ENCODE data around the gene ZNF487.
A peak's percentile ranks its signal among the peaks of the same experiment; 100 is the strongest.

Gene ZNF487

DNA sequence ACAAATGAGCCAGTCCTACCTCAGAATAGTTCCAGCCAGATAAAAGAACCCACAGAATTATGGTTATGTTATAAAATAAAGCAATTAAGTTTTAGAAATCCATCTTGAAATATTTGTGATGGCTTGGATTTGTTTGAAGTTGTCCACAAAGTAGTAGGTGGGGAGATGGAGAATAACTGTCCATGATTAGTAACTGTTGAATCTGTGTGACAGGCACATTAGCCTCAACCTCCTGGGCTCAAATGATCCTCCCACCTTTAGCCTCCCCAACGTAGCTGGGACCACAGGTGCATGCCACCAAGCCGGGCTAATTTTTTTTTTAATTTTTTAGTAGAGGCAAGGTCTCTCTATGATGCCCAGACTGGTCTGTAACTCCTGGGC, 38.0 kb upstream of the ZNF487 start:
- peaks cover 14% of the 10 kb centered on the region; the same call in 1 of the 2 replicates for H3K36me3 ChIP-seq (ENCODE audit: insufficient read depth)
- TF ChIP-seq, protein P1, sequence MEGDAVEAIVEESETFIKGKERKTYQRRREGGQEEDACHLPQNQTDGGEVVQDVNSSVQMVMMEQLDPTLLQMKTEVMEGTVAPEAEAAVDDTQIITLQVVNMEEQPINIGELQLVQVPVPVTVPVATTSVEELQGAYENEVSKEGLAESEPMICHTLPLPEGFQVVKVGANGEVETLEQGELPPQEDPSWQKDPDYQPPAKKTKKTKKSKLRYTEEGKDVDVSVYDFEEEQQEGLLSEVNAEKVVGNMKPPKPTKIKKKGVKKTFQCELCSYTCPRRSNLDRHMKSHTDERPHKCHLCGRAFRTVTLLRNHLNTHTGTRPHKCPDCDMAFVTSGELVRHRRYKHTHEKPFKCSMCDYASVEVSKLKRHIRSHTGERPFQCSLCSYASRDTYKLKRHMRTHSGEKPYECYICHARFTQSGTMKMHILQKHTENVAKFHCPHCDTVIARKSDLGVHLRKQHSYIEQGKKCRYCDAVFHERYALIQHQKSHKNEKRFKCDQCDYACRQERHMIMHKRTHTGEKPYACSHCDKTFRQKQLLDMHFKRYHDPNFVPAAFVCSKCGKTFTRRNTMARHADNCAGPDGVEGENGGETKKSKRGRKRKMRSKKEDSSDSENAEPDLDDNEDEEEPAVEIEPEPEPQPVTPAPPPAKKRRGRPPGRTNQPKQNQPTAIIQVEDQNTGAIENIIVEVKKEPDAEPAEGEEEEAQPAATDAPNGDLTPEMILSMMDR (conservative IDR thresholded peaks at IDR 0.05; ENCODE audit: low read depth, low read length): no peak
- H2AFZ ChIP-seq (ENCODE audit: low read depth): no peak overlapping the region
- H3K27ac ChIP-seq: peak overlapping the region; percentile 65; the same call in 1 of the 2 replicates
- H4K20me1 ChIP-seq (ENCODE audit: insufficient read depth): peaks cover 40% of the 10 kb centered on the region
- H3K9ac ChIP-seq: peak overlapping the region; percentile 60; the same call in 1 of the 2 replicates
- H3K27me3 ChIP-seq (ENCODE audit: insufficient read depth, low read depth): no peaks in the 10 kb centered on the region
- peaks cover 96% of the 10 kb centered on the region for H3K79me2 ChIP-seq (ENCODE audit: insufficient read depth, low read depth)
- no peak overlapping the region for H3K4me3 ChIP-seq (IDR thresholded peaks at IDR 0.05; ENCODE audit: insufficient read depth, low read depth, low read length)
- peak overlapping the region; percentile 17 for H3K4me2 ChIP-seq
- H3K4me1 ChIP-seq (ENCODE audit: low read depth, poor library complexity, severe bottlenecking): peaks cover 28% of the 10 kb centered on the region

- H3K4me3 ChIP-seq (IDR thresholded peaks at IDR 0.05; ENCODE audit: insufficient read depth, low read depth, low read length): no peak overlapping the region
- no peak overlapping the region for H2AFZ ChIP-seq (ENCODE audit: low read depth)
- peaks cover 96% of the 10 kb centered on the region for H3K79me2 ChIP-seq (ENCODE audit: insufficient read depth, low read depth)
- H3K36me3 ChIP-seq (ENCODE audit: insufficient read depth): peaks cover 7% of the 10 kb centered on the region; the same call in 1 of the 2 replicates
- H4K20me1 ChIP-seq (ENCODE audit: insufficient read depth): peaks cover 40% of the 10 kb centered on the region
- H3K9ac ChIP-seq: no peak overlapping the region
- no peaks in the 10 kb centered on the region for H3K27me3 ChIP-seq (ENCODE audit: insufficient read depth, low read depth)
- peaks cover 35% of the 10 kb centered on the region for H3K4me1 ChIP-seq (ENCODE audit: low read depth, poor library complexity, severe bottlenecking)
- peak overlapping the region; percentile 3; the same call in 1 of the 2 replicates for H3K27ac ChIP-seq
- peak overlapping the region; percentile 17; the same call in 1 of the 2 replicates for H3K4me2 ChIP-seq
- TF ChIP-seq, protein P1 (conservative IDR thresholded peaks at IDR 0.05; ENCODE audit: low read depth, low read length): no peak
These were observed 37.3 kb upstream of the ZNF487 start for GRCh38 chr10:43399320-43400310.

DNA sequence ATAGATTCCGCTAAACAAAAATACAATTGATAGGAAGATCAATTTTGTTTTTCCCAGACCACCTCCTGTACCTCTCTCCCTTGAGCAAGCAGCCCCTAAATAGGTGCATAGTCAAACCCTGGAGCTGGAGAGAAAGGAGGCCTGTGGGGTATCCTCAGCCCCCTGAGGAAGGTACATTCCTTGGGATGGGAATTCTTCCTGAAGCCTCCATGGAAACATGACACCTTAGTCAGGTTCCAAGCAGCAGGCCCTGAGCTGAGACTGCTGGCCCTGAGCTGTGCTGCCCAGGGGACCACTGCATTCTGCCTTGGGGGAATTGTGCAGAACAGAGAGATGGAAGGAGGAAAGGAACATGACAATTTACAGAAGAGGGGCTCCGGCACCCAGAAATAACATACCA, 35.3 kb upstream of the ZNF487 start:
- Histone ChIP-seq H3K79me2 (ENCODE audit: insufficient read depth, low read depth) (peaks cover 97% of the 10 kb centered on the region), H3K36me3 (ENCODE audit: insufficient read depth) (0 out of 2 replicates have a peak, but pooled peaks cover 5% of the 10 kb centered on the region), H3K4me3 (IDR thresholded peaks at IDR 0.05; ENCODE audit: insufficient read depth, low read depth, low read length) (no peak overlapping the region), H3K4me1 (ENCODE audit: low read depth, poor library complexity, severe bottlenecking) (peaks cover 43% of the 10 kb centered on the region), H3K27ac (no peak overlapping the region; the same call in 1 of the 2 replicates), H3K4me2 (no peak overlapping the region), H4K20me1 (ENCODE audit: insufficient read depth) (peaks cover 58% of the 10 kb centered on the region), H2AFZ (ENCODE audit: low read depth) (no peak overlapping the region), H3K9ac (no peak overlapping the region), H3K27me3 (ENCODE audit: insufficient read depth, low read depth) (no peaks in the 10 kb centered on the region)
- TF ChIP-seq, protein P1 (conservative IDR thresholded peaks at IDR 0.05; ENCODE audit: low read depth, low read length): no peak

GRCh38 chr10:43402176-43402575, 34.7 kb upstream of the ZNF487 start:
- Histone ChIP-seq H3K4me1 (ENCODE audit: low read depth, poor library complexity, severe bottlenecking) (peaks cover 43% of the 10 kb centered on the region), H3K27me3 (ENCODE audit: insufficient read depth, low read depth) (no peaks in the 10 kb centered on the region), H2AFZ (ENCODE audit: low read depth) (no peak overlapping the region), H3K4me2 (peak overlapping the region; percentile 3; the same call in 1 of the 2 replicates), H3K9ac (no peak overlapping the region), H3K79me2 (ENCODE audit: insufficient read depth, low read depth) (peaks cover 99% of the 10 kb centered on the region), H3K27ac (no peak overlapping the region), H4K20me1 (ENCODE audit: insufficient read depth) (peaks cover 58% of the 10 kb centered on the region), H3K36me3 (ENCODE audit: insufficient read depth) (0 out of 2 replicates have a peak, but pooled peaks cover 5% of the 10 kb centered on the region), H3K4me3 (IDR thresholded peaks at IDR 0.05; ENCODE audit: insufficient read depth, low read depth, low read length) (no peak overlapping the region)
- TF ChIP-seq, protein P1 (conservative IDR thresholded peaks at IDR 0.05; ENCODE audit: low read depth, low read length): no peak
